HEK293T (cell line): ENCODE measurements around the gene TBC1D20.

Experiments
- CTBP1 ChIP-seq: fragments of 450-650 bp; IDR thresholded peaks from 2 replicates; pipeline ENCODE4 v1.6.1; 2016; ENCODE audit warnings: borderline replicate concordance
- ELF4 ChIP-seq: fragments of 450-650 bp; IDR thresholded peaks from 2 replicates; pipeline ENCODE4 v1.6.1; 2017; ENCODE audit warnings: antibody characterized with exemption
- FOXA1 ChIP-seq: fragments of 450-650 bp; IDR thresholded peaks from 2 replicates; pipeline ENCODE4 v1.6.1; 2016; ENCODE audit warnings: mild to moderate bottlenecking
- FOXK2 ChIP-seq: fragments of 450-650 bp; IDR thresholded peaks from 2 replicates; pipeline ENCODE4 v1.6.1; 2016; ENCODE audit warnings: mild to moderate bottlenecking
- FOXM1 ChIP-seq: fragments of 450-650 bp; IDR thresholded peaks from 2 replicates; pipeline ENCODE4 v1.6.1; 2017; ENCODE audit warnings: mild to moderate bottlenecking, borderline replicate concordance
- L3MBTL2 ChIP-seq: fragments of 450-650 bp; conservative IDR thresholded peaks from 2 replicates; pipeline ENCODE4 v1.6.1; 2016; ENCODE audit warnings: mild to moderate bottlenecking
- LEF1 ChIP-seq: fragments of 450-650 bp; IDR thresholded peaks from 2 replicates; pipeline ENCODE4 v1.6.1; 2017; ENCODE audit warnings: mild to moderate bottlenecking, borderline replicate concordance
- NFRKB ChIP-seq: fragments of 450-650 bp; IDR thresholded peaks from 2 replicates; pipeline ENCODE4 v1.6.1; 2016; ENCODE audit warnings: mild to moderate bottlenecking, moderate library complexity
- SP1 ChIP-seq: fragments of 450-650 bp; IDR thresholded peaks from 2 replicates; pipeline ENCODE4 v1.6.1; 2017
- TF ChIP-seq, protein P1 (sequence below): fragments of 450-650 bp; IDR thresholded peaks from 2 replicates; pipeline ENCODE4 v1.6.1; 2016

DNA sequence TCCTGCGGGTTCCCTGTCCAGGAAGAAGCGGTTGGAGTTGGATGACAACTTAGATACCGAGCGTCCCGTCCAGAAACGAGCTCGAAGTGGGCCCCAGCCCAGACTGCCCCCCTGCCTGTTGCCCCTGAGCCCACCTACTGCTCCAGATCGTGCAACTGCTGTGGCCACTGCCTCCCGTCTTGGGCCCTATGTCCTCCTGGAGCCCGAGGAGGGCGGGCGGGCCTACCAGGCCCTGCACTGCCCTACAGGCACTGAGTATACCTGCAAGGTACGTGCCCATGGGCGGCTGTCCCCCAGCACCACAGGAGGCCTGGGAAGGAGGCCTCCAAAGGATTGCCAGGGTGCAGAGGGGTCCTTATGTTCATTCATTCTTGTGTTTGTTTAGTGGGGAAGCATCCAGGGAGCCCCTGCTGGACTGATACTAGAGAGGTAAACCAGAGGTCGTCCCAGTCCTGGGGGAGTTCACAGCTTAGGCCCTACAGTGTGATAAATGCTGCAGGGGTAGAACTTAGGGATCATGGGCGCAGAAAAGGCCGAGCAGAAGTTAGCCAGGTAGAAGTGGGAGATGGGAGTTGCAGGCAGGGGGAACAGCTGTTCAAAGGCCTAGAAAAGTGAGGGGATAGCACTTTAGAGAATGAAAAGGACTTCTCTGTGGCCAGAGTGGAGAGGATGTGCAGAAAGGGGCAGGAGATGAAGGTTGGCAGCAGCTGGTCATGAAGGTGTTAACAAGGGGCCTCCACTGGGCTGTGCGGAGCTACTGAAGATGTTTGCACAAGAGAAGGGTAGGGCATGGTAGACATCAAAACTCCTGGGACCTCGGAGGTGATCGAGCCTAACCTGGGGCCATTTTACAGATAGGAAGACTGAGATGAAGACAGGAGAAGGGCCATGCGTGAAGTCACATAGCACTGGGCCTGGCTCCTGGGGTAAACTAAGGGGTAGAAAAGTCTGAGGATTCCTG is 74.0 kb downstream of the TBC1D20 start:
- TF ChIP-seq L3MBTL2 (no peak), FOXA1 (no peak), FOXM1 (no peak), NFRKB (no peak), CTBP1 (no peak), LEF1 (no peak), FOXK2 (no peak), ELF4 (no peak), SP1 (no peak)
- TF ChIP-seq, protein P1, sequence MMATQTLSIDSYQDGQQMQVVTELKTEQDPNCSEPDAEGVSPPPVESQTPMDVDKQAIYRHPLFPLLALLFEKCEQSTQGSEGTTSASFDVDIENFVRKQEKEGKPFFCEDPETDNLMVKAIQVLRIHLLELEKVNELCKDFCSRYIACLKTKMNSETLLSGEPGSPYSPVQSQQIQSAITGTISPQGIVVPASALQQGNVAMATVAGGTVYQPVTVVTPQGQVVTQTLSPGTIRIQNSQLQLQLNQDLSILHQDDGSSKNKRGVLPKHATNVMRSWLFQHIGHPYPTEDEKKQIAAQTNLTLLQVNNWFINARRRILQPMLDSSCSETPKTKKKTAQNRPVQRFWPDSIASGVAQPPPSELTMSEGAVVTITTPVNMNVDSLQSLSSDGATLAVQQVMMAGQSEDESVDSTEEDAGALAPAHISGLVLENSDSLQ, result no peak
